Fibroblast of the aortic adventitia (primary cell): ENCODE data around the gene LPIN1. TPM values are rescaled to one million over a fixed set of nuclear protein-coding genes. Genes with fewer than 3 reads are reported as not detected.
"Not testable (repeated sequence)": the region's sequence is repeated elsewhere in the genome, so short reads cannot be mapped to it uniquely, and the experiment has no call there.

Experiments used
- DNase-seq: peaks from one replicate; pipeline ENCODE4 v3.0.0-alpha.2; 2010; ENCODE audit warnings: low read depth
- H3K4me3 ChIP-seq: 2 replicates; pipeline ENCODE4 v1.5.1; 2011; ENCODE audit warnings: low read depth, mild to moderate bottlenecking, control low read depth, low read length, moderate library complexity
- CTCF ChIP-seq: IDR thresholded peaks from 2 replicates; pipeline ENCODE4 v1.5.1; 2011; ENCODE audit warnings: mild to moderate bottlenecking, low read length, control low read depth, inconsistent platforms; ENCODE audit not compliant: insufficient read depth
- total RNA-seq: library from RNA; depleted of rRNA; stranded (reverse); fragments of >200 nt; gene quantifications from 2 replicates; pipeline ENCODE4 v1.2.3, GENCODE V29; 2012; ENCODE audit warnings: low replicate concordance

Gene LPIN1
- total RNA-seq, 1 donor: 50.4 TPM

- no peak for TF ChIP-seq CTCF
- no peak for DNase-seq
These were observed 8.2 kb downstream of the LPIN1 start for GRCh38 chr2:11754700-11755015.

GRCh38 chr2:11757101-11757500 is 10.7 kb downstream of the LPIN1 start:
- no peak overlapping the region for H3K4me3 ChIP-seq
- no peak for TF ChIP-seq CTCF
- no peak for DNase-seq

More at GRCh38 chr2:11754700-11755015, 8.2 kb downstream of the LPIN1 start:
- H3K4me3 ChIP-seq: no peak overlapping the region

- no peak for TF ChIP-seq CTCF
- H3K4me3 ChIP-seq: no peak overlapping the region
- no peak for DNase-seq
These were observed 11.8 kb downstream of the LPIN1 start for GRCh38 chr2:11758187-11758586.

- DNase-seq: no peak
- H3K4me3 ChIP-seq: no peak overlapping the region
- no peak for TF ChIP-seq CTCF
These were observed 12.2 kb downstream of the LPIN1 start for GRCh38 chr2:11758647-11759046.

- not testable (repeated sequence) for DNase-seq
These were observed 12.9 kb downstream of the LPIN1 start for GRCh38 chr2:11759182-11759975.

GRCh38 chr2:11761259-11761658 is 14.8 kb downstream of the LPIN1 start:
- no peak for DNase-seq
- no peak overlapping the region for H3K4me3 ChIP-seq
- TF ChIP-seq CTCF: no peak

More at GRCh38 chr2:11759182-11759975, 12.9 kb downstream of the LPIN1 start:
- H3K4me3 ChIP-seq: not testable (repeated sequence)

- no peak for DNase-seq
- H3K4me3 ChIP-seq: no peak overlapping the region
- no peak for TF ChIP-seq CTCF
These were observed 15.6 kb downstream of the LPIN1 start for GRCh38 chr2:11762031-11762430.
